Fibroblast of villous mesenchyme (primary cell): Measurements from ENCODE around the gene COL5A2. TPM values are rescaled to one million over a fixed set of nuclear protein-coding genes. Genes with fewer than 3 reads are reported as not detected.
A peak's percentile ranks its signal among the peaks of the same experiment; 100 is the strongest.

Experiments
- DNase-seq: peaks from one replicate; pipeline ENCODE4 v3.0.0-alpha.2; 2010; ENCODE audit warnings: low read depth
- H3K4me3 ChIP-seq: 2 replicates; pipeline ENCODE4 v1.5.1; 2011; ENCODE audit warnings: low read depth, mild to moderate bottlenecking, low read length
- small RNA-seq: library from RNA; depleted of rRNA; stranded (forward); fragments of <200 nt; gene quantifications from one replicate; pipeline ENCODE3, GENCODE V24; 2012
- total RNA-seq: library from RNA; depleted of rRNA; stranded (reverse); fragments of >200 nt; gene quantifications from 2 replicates; pipeline ENCODE4 v1.2.3, GENCODE V29; 2012
- TF ChIP-seq, protein P1 (sequence below): IDR thresholded peaks from 2 replicates; pipeline ENCODE4 v1.5.1; 2012; ENCODE audit warnings: low read depth, mild to moderate bottlenecking, low read length; ENCODE audit not compliant: insufficient read depth

COL5A2 gene
- total RNA-seq, 1 donor = 693 TPM

DNA sequence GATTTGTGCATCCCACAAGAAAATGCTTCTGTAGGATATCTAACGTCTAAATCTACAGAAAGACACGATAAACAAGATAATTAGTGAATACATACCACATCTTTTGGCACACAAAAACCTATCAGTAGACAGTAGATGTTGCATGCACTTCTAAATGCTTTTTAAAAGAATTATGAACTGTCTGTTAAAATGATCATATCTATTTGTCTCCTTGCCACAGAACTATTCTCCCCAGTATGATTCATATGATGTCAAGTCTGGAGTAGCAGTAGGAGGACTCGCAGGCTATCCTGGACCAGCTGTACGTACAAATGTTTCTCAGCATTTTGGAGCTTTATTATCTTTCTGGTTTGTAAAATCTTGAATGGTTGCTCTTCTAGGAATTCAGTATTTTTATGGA lies 192.7 kb downstream of the COL5A2 start:
- TF ChIP-seq, protein P1, sequence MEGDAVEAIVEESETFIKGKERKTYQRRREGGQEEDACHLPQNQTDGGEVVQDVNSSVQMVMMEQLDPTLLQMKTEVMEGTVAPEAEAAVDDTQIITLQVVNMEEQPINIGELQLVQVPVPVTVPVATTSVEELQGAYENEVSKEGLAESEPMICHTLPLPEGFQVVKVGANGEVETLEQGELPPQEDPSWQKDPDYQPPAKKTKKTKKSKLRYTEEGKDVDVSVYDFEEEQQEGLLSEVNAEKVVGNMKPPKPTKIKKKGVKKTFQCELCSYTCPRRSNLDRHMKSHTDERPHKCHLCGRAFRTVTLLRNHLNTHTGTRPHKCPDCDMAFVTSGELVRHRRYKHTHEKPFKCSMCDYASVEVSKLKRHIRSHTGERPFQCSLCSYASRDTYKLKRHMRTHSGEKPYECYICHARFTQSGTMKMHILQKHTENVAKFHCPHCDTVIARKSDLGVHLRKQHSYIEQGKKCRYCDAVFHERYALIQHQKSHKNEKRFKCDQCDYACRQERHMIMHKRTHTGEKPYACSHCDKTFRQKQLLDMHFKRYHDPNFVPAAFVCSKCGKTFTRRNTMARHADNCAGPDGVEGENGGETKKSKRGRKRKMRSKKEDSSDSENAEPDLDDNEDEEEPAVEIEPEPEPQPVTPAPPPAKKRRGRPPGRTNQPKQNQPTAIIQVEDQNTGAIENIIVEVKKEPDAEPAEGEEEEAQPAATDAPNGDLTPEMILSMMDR = no peak
- H3K4me3 ChIP-seq = no peak overlapping the region
- DNase-seq = no peak

DNA sequence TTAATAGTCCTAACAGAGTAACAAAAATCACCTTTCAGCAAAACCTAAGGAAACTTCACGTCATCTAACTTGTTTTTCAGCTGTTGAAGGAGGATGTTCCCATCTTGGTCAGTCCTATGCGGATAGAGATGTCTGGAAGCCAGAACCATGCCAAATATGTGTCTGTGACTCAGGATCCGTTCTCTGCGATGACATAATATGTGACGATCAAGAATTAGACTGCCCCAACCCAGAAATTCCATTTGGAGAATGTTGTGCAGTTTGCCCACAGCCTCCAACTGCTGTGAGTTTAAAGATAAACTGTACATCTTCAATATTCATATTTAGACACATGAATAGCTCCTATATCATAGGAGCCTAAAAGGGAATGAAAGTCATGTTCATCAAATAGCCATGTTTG lies 194.9 kb downstream of the COL5A2 start:
- TF ChIP-seq, protein P1 = no peak
- peak; percentile 88 for DNase-seq
- peak overlapping the region; percentile 99 for H3K4me3 ChIP-seq

DNA sequence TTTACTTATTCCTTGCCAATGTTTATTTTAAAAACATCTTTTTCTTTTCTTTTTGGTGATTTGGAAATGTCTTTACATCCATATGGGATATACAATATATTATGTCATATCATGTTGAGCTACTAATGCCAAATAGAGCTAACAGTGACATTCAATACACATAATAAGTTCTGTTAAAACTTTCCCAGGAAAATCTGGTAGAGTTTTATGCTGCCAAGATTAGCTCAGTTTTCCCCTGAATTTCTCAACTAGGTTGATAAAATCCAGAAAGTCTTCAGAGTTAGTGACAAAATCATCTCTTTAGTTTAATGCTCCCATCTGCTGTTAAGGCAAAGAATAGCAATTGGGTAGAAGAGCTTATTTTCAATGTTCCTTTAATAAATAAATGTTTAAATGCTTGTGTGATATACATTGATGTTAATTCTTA lies 195.5 kb downstream of the COL5A2 start:
- TF ChIP-seq, protein P1 = no peak
- DNase-seq = peak; percentile 54
- peak overlapping the region; percentile 99 for H3K4me3 ChIP-seq

DNA sequence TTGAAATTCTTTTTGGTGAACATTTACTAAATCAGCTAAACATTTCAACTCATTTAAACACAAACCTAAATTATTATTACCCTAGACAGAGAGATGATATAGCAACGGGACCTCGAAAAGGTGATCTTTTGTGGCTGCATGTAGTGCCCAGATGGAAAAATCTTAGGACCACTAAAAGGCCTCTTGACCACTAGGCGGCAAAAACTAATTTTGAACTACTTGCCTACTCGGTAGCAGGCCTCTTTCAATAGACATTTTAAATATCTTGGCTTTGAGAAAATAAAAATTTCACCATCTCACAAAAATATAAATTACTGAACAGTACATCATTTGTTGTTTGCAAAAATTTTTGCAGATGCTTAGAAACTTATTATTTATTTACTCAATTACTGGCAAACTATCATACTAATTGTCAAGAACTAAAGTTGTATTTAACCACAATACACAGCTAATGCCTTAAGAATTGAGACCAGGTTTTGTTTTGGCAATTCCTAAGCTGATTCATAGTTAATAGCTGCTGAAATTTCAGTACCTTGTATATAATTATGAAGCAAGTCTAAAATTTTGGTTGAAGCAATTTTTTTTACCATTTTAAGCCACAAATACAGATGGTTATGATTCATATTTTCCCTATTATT lies 196.0 kb downstream of the COL5A2 start:
- TF ChIP-seq, protein P1 = peak; percentile 57
- peak overlapping the region; percentile 99 for H3K4me3 ChIP-seq
- DNase-seq = peak; percentile 66

Small RNA genes within 50 kb of the gene (small RNA-seq; reads per million reads assigned to genes)
- gene MIR3129 = 12.3 reads per million, percentile 91 among the genes with 10 or more reads in this experiment

Other genes starting within 250 kb of the COL5A2 start
- 3,024 and 3,294 TPM in 2 replicates for gene COL3A1, start 205.4 kb downstream of the COL5A2 start, total RNA-seq